HG03139 (cell line): ENCODE data around the gene APLP2.

Experiments used
- ATAC-seq: cut with Tn5 transposase; IDR thresholded peaks from one replicate; pipeline ENCODE4 v1.9.1; 2021; ENCODE audit not compliant: unreplicated experiment

APLP2 gene

GRCh38 chr11:130141561-130142341 lies 72.1 kb downstream of the APLP2 start:
- no peak for ATAC-seq

DNA sequence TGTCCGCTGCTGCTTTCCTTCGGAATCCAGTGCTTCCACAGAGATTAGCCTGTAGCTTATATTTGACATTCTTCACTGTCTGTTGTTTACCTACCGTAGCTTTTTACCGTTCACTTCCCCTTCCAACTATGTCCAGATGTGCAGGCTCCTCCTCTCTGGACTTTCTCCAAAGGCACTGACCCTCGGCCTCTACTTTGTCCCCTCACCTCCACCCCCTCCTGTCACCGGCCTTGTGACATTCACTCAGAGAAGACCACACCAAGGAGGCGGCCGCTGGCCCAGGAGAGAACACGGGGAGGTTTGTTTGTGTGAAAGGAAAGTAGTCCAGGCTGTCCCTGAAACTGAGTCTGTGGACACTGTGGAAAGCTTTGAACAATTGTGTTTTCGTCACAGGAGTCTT lies 74.4 kb downstream of the APLP2 start:
- no peak for ATAC-seq

GRCh38 chr11:130144861-130145281 lies 75.2 kb downstream of the APLP2 start:
- no peak for ATAC-seq

- no peak for ATAC-seq
Measured at GRCh38 chr11:130145311-130145812, 75.7 kb downstream of the APLP2 start.

- no peak for ATAC-seq
Measured at GRCh38 chr11:130145975-130146776, 76.5 kb downstream of the APLP2 start.

DNA sequence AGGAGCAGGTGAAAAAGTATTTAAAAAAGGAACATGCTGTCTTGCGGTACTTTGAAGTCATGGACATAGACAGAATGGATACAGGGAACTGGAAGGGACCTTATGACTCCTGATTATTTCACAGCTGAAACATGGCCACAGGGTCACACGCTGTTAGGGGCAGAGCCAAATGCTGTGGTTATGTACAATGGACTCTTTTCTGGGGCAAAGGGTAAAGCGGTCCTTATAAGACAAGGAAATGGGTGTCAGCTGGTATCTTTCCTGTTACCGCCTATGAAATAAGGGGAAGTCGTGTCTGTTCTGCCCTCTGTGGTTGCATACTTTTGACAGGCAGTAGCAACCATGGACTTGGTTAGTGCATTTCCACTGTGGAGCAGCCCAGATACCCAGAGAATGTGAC lies 77.1 kb downstream of the APLP2 start:
- ATAC-seq: no peak

DNA sequence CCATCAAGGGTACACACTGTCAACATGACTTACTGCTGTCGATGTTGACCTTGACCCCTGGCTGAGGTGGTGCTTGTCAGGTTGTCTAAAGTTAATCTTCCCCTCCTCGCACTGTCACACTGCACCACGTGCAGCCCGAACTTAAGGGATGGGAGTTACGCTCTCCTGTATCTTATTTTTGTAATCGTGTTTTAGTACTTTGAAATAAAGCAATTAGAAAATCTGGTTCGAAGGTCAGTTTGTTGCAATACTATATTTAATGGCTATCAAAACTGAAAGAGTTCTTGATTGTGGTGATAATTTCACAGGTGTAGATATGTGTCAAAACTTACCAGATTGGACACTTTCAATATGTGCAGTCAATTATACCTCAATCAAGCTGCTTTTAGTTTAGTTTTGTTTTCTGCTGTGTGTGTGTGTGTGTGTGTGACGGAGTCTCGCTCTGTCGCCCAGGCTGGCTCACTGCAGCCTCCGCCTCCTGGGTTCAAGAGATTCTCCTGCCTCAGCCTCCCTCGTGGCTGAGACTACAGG lies 79.2 kb downstream of the APLP2 start:
- no peak for ATAC-seq

GRCh38 chr11:130150790-130151189 lies 81.1 kb downstream of the APLP2 start:
- no peak for ATAC-seq

DNA sequence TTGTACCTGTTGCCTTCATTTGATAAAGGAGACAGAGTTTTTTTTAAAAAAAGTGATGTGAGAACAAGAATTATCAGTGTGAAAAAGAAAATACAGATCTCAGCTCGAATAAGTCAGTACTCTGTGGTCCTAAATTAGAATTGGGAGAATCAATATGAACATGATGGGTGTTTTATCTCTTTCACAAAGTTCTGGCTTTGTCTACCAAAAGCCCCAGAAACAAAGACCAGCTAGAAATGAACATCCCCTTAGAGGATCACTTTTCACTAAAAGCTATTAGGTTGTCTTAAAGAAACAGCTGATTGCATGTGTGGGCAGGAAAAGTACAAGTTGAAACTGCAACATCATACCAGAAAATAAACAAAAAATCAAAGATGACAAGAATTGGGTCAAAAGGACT lies 81.5 kb downstream of the APLP2 start:
- ATAC-seq: no peak

GRCh38 chr11:130156108-130157022 lies 86.7 kb downstream of the APLP2 start:
- no peak for ATAC-seq

DNA sequence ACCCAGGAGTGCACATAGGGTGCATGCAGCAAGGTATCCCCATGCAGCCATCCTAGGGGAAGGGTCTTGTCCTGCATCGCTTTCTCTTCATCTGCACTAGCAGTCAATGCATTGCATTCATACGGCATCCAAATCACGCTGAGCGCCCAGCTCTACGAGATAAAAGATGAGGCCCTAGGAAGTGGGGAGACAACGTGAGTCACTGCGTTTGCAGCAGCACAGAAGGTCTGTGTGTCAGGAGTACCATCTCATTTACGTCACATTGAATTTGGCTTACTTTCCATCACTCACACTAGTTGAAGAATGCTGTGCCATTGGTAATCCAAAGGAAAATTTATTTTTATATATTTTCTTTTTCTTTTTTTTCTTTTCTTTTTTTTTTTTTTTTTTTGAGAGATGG lies 87.4 kb downstream of the APLP2 start:
- no peak for ATAC-seq

DNA sequence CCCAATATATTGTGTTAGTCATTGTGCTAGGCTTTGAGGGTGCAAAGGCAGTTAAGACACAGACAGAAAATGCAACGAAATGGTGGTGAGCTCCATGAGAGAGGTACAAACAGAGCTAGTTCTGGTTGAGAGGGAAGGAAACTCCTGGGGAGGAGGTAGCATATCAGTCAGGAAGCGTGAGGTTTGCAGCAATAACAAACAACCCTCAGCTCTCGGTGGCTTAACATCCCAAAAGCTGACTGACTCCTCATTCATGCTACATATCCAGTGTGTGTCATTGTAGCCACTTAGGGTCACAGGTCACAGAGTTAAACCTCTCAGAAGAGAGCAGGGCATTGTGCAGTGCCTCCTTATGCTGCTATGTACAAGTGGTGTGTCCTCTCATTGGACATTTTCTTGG lies 88.1 kb downstream of the APLP2 start:
- no peak for ATAC-seq

- no peak for ATAC-seq
Measured at GRCh38 chr11:130159139-130159538, 89.4 kb downstream of the APLP2 start.

DNA sequence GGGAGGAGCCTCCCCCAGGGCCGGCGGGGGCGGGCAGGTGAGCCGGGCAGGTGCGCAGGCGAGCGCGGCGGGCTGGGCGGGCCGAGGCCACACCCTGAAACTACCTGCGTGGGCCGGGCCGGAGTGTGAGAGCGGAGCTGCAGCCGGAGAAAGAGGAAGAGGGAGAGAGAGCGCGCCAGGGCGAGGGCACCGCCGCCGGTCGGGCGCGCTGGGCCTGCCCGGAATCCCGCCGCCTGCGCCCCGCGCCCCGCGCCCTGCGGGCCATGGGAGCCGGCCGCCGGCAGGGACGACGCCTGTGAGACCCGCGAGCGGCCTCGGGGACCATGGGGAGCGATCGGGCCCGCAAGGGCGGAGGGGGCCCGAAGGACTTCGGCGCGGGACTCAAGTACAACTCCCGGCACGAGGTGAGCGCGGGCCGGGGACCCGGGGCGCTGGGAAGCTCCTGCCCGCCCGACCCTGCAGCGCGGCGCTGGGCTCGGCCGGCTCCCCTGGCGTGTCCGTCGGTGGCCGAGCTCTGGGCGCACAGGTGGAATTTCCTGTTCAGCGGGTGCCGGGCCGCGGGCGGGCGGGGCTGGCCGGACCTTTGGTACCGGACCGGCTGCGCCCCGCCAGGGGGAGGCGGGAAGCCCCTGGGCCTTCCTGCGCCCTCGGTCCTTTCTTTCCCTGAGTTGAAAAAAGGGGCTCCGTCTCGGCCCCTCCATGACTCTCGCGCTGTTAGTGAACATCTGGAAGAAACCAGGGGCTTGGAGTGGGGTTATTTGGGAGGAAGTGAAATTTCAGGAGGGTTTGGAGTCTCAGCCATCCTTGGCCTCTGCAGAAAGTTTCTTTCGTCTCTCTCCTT lies 90.2 kb downstream of the APLP2 start, which contains the start of gene ST14:
TSS of gene ST14 (plus strand) at position 126 of the 841 bp plus-strand sequence. CDS start at position 324, 198 bp downstream.
- no peak for ATAC-seq

DNA sequence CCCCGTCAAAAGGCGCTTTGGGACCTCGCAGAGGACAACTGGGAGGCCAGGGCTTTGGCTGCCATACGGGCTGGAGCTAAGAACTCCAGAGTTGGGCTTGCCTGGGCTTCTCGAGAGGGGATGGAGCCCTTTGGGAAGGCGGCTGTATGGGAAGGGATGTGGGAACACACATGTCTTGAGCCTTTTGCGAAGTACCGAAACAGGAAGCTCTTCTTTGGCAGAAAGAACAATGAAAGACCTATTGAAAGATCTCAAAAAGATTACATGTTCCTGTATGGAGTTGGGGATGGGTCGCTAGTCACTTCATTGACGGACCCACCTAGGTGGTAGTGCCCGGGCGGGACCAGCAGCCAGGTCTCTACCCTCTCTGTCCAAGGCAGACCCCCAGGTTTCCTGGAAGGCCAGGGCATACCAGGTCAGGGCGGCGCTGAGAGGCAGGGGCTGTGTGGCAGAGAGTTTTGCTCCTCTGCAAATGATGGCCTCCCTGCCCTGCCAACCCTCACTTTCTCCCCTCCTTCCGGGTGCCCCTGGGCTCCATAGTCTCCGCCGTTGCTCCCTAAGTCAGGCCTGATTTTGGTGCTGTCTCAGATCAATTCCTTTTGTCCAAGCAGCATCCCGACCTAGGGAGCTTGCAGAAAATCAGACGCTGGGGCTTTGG lies 90.9 kb downstream of the APLP2 start:
- ATAC-seq: no peak

DNA sequence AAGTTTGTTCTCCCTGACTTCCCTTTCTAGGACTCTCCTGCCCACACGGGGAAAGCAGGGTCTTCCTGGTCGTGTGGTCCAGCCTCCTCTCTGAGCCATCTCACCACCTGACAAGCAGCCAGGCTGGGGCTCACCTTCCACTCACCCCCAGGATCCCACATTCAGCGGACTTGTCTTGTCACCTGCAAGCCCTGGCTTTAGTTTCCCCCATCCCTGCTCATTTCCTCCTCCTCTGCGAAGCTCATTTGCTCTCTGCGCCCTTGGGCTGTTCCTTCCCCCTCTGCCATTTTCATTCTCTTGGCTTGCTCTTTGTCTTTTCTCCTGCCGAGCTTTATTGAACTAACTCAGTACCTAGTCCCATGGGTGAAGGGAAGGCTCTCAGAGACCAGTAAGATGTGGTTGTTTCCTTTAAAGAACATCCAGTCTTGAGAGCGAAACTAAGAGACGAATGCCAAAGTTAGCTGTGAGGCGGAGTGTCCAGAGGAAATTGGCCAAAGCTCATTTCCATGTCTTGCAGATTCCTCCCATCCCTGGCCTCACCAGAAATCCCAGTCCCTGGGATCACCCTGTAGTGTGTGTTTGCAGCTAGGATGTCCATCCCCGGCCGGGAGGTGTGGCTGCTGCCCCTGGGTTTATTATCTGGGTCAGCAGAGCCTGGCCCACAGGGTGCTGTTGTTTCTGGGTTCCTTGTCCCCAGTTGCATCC lies 91.9 kb downstream of the APLP2 start:
- no peak for ATAC-seq

DNA sequence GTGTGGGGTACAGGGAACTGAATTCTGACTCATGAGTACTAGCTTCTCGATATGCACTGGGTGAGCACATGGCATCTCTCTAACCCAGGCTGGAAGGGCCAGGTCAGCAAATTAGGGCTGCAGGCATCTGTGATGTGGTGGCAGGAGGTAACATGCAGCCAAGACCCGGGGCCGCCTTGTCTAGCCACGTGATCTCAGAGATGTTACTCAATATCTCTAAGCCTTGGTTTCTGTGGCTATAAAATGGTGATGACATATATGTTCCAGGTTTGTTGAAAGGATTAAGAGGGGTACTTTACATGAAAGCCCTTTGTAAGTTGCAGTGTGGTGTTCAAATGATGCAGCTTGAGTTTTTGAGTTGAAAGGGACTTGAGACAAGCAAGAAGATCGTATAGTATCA lies 93.0 kb downstream of the APLP2 start:
- ATAC-seq: no peak

DNA sequence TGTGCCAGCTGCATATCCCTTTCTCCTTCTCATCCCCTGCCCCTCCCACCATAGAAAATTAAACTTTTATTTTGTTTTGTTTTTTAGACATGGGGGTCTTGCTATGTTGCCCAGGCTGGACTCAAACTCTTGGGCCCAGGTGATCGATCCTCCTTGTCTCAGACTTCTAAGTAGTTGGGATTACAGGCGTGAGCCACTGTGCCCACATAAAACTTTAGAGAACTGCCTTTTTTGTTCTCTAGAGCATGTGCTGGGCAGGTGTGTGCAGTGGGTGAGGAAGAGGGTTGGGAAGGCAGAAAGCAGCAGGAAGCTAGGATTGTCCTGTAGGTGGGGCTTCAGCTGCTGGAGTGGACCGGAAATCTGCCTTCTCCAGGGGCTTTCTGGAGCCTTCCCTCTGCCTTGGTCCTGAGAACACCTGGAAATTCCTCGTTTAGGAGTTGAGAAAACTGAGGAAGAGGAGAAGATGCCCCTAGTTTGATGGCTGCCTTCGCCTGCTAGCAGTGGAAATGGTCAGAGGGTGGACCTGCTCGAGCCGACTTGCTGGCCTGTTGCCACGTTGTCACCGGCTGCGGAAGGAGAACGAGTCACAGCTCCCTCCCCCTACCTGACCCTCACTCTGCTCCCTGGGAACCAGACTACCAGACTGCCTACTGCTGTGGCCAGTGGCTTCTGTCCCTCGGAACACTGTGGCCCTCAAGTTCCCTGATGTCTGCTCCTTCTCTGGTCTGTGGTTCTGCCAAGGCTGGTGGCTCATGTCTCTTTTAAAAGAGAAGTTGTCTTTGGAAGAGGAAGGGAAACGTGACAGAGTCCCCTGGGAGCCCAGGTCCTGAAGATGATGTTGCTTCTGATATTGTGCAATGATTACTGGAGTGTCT lies 93.9 kb downstream of the APLP2 start:
- ATAC-seq: no peak
